IMR-90 (cell line): ENCODE measurements around the gene ADRA2B. TPM values are rescaled to one million over a fixed set of nuclear protein-coding genes. Genes with fewer than 3 reads are reported as not detected.

ENCODE experiments used
- ATAC-seq: fragments of 200-7000 bp; cut with Tn5 transposase; 2 replicates; pipeline ENCODE4 v1.9.1; 2020; ENCODE audit warnings: low read depth, mild to moderate bottlenecking, moderate library complexity
- BruUV-seq: library from RNA; stranded (reverse); fragments of 400-500 nt; replicated peaks from 2 replicates; lab custom pipeline; 2021; lab: Mats Ljungman, UMichigan
- CTCF ChIA-PET: fragments of 300-600 bp; formaldehyde crosslinking; extraction: SDS; loops from one replicate; lab custom pipeline; 2021; ENCODE audit warnings: antibody characterized with exemption; lab: Yijun Ruan, JAX
- POLR2A ChIA-PET: fragments of 300-600 bp; sonication (Branson Sonifier 250); formaldehyde crosslinking; loops from one replicate; lab custom pipeline; 2022; ENCODE audit warnings: antibody characterized with exemption; ENCODE audit not compliant: unreplicated experiment; lab: Charles Lee
- DNase-seq: peaks from one replicate; pipeline ENCODE4 v3.0.0; 2013
- H2AFZ ChIP-seq: replicated peaks from 2 replicates; pipeline ENCODE3; 2013; ENCODE audit warnings: low read length, mild to moderate bottlenecking; ENCODE audit not compliant: poor library complexity
- H2AK5ac ChIP-seq: 2 replicates; pipeline ENCODE4 v1.6.1; 2013; ENCODE audit warnings: low read depth, low read length, inconsistent platforms
- H2AK9ac ChIP-seq: replicated peaks from 2 replicates; pipeline ENCODE3; 2013; ENCODE audit warnings: mild to moderate bottlenecking, low read depth, low read length, moderate library complexity; ENCODE audit not compliant: poor library complexity
- H2BK120ac ChIP-seq: 2 replicates; pipeline ENCODE4 v1.6.1; 2013; ENCODE audit warnings: low read depth, low read length, inconsistent platforms
- H2BK15ac ChIP-seq: 3 replicates; pipeline ENCODE4 v1.6.1; 2013; ENCODE audit warnings: low read depth, low read length, inconsistent platforms
- H2BK20ac ChIP-seq: 2 replicates; pipeline ENCODE4 v1.6.1; 2013; ENCODE audit warnings: low read depth, mild to moderate bottlenecking, inconsistent platforms, low read length, moderate library complexity
- H2BK5ac ChIP-seq: 2 replicates; pipeline ENCODE4 v1.6.1; 2013; ENCODE audit warnings: mild to moderate bottlenecking, low read depth, low read length, inconsistent platforms; ENCODE audit not compliant: poor library complexity, severe bottlenecking
- H3K14ac ChIP-seq: replicated peaks from 2 replicates; pipeline ENCODE4 v1.6.1; 2013; ENCODE audit warnings: low read depth, low read length, inconsistent platforms
- H3K18ac ChIP-seq: 2 replicates; pipeline ENCODE4 v1.6.1; 2013; ENCODE audit warnings: low read depth, low read length, control low read depth
- H3K23ac ChIP-seq: 2 replicates; pipeline ENCODE4 v1.6.1; 2013; ENCODE audit warnings: low read depth, low read length, inconsistent platforms
- H3K27ac ChIP-seq: 2 replicates; pipeline ENCODE4 v1.5.1; 2013; ENCODE audit warnings: mild to moderate bottlenecking, control low read depth, low read length; ENCODE audit not compliant: insufficient read depth
- H3K27me3 ChIP-seq: 2 replicates; pipeline ENCODE4 v1.6.1; 2013; ENCODE audit warnings: low read length; ENCODE audit not compliant: control insufficient read depth, insufficient read depth
- H3K36me3 ChIP-seq: 2 replicates; pipeline ENCODE4 v1.6.1; 2013; ENCODE audit warnings: low read length, mixed read lengths; ENCODE audit not compliant: control insufficient read depth, insufficient read depth
- H3K4ac ChIP-seq: 2 replicates; pipeline ENCODE4 v1.6.1; 2013; ENCODE audit warnings: low read depth, low read length, inconsistent platforms
- H3K4me1 ChIP-seq: 2 replicates; pipeline ENCODE4 v1.6.1; 2013; ENCODE audit warnings: low read length, mixed read lengths; ENCODE audit not compliant: control insufficient read depth, insufficient read depth
- H3K4me2 ChIP-seq: 2 replicates; pipeline ENCODE4 v1.6.1; 2013; ENCODE audit warnings: low read depth, mild to moderate bottlenecking, control low read depth, low read length, moderate library complexity
- H3K4me3 ChIP-seq: 2 replicates; pipeline ENCODE4 v1.5.1; 2013; ENCODE audit warnings: low read depth, mild to moderate bottlenecking, control low read depth, low read length, moderate library complexity; ENCODE audit not compliant: insufficient read depth
- H3K56ac ChIP-seq: 2 replicates; pipeline ENCODE4 v1.6.1; 2013; ENCODE audit warnings: low read length, inconsistent platforms; ENCODE audit not compliant: insufficient read depth; ENCODE audit errors: extremely low read depth
- H3K79me1 ChIP-seq, 2 experiments: 2 replicates each; pipeline ENCODE4 v1.6.1; 2013; ENCODE audit warnings: low read length in 2 of 2, inconsistent platforms in 1 of 2, low read depth in 1 of 2
- H3K9ac ChIP-seq: 2 replicates; pipeline ENCODE4 v1.6.1; 2013; ENCODE audit warnings: low read depth, low read length, control low read depth
- H3K9me1 ChIP-seq: 2 replicates; pipeline ENCODE4 v1.6.1; 2013; ENCODE audit warnings: low read length, inconsistent platforms; ENCODE audit not compliant: insufficient read depth
- H3K9me3 ChIP-seq: 2 replicates; pipeline ENCODE4 v1.6.1; 2013; ENCODE audit warnings: low read length; ENCODE audit not compliant: control insufficient read depth, insufficient read depth
- H4K20me1 ChIP-seq: 2 replicates; pipeline ENCODE4 v1.6.1; 2013; ENCODE audit warnings: low read length, inconsistent platforms; ENCODE audit not compliant: insufficient read depth
- H4K5ac ChIP-seq: 2 replicates; pipeline ENCODE4 v1.6.1; 2013; ENCODE audit warnings: mild to moderate bottlenecking, low read depth, low read length, control low read depth
- H4K8ac ChIP-seq, 2 experiments: 2 replicates each; pipeline ENCODE4 v1.6.1; 2013; ENCODE audit warnings: low read depth in 2 of 2, low read length in 2 of 2, control low read depth in 1 of 2, inconsistent platforms in 1 of 2
- H4K91ac ChIP-seq: 2 replicates; pipeline ENCODE4 v1.6.1; 2013; ENCODE audit warnings: low read depth, low read length, inconsistent platforms; ENCODE audit not compliant: insufficient read depth
- BHLHE40 ChIP-seq: fragments of 150-350 bp; IDR thresholded peaks from 2 replicates; pipeline ENCODE4 v1.6.1; 2016; ENCODE audit warnings: mild to moderate bottlenecking, low read depth, low read length
- CEBPB ChIP-seq: IDR thresholded peaks from 2 replicates; pipeline ENCODE4 v1.6.1; 2012; ENCODE audit warnings: low read depth, low read length, improper control_type of control experiment
- CHD1 ChIP-seq: IDR thresholded peaks from 2 replicates; pipeline ENCODE4 v1.6.1; 2012; ENCODE audit warnings: low read depth, low read length, improper control_type of control experiment
- FOS ChIP-seq: fragments of 150-350 bp; IDR thresholded peaks from 2 replicates; pipeline ENCODE4 v1.6.1; 2016; ENCODE audit warnings: low read depth, low read length
- MAFK ChIP-seq: IDR thresholded peaks from 2 replicates; pipeline ENCODE4 v1.6.1; 2012; ENCODE audit warnings: low read depth, low read length, improper control_type of control experiment
- MAZ ChIP-seq: IDR thresholded peaks from 2 replicates; pipeline ENCODE4 v1.6.1; 2012; ENCODE audit warnings: low read depth, mild to moderate bottlenecking, low read length, improper control_type of control experiment, moderate library complexity, borderline replicate concordance
- MXI1 ChIP-seq: IDR thresholded peaks from 2 replicates; pipeline ENCODE4 v1.6.1; 2012; ENCODE audit warnings: low read depth, mild to moderate bottlenecking, low read length, moderate library complexity, borderline replicate concordance
- NFE2L2 ChIP-seq: fragments of 150-350 bp; IDR thresholded peaks from 2 replicates; pipeline ENCODE4 v1.6.1; 2016; ENCODE audit warnings: low read depth, mild to moderate bottlenecking, low read length
- POLR2A ChIP-seq: IDR thresholded peaks from 2 replicates; pipeline ENCODE4 v1.6.1; 2012; ENCODE audit warnings: mild to moderate bottlenecking, low read depth, low read length
- RAD21 ChIP-seq: IDR thresholded peaks from 2 replicates; pipeline ENCODE4 v1.6.1; 2012; ENCODE audit warnings: low read length, improper control_type of control experiment
- RCOR1 ChIP-seq: IDR thresholded peaks from 2 replicates; pipeline ENCODE4 v1.6.1; 2012; ENCODE audit warnings: mild to moderate bottlenecking, low read length, improper control_type of control experiment; ENCODE audit not compliant: insufficient replicate concordance
- RFX5 ChIP-seq: IDR thresholded peaks from 2 replicates; pipeline ENCODE4 v1.8.0; 2012; ENCODE audit warnings: low read depth, mild to moderate bottlenecking, low read length, moderate library complexity
- SMC3 ChIP-seq: fragments of 150-350 bp; IDR thresholded peaks from 2 replicates; pipeline ENCODE4 v1.6.1; 2016; ENCODE audit warnings: low read depth, mild to moderate bottlenecking, antibody characterized with exemption, low read length, moderate library complexity
- WGBS, 2 experiments: methylation state at CpG; one replicate each; pipeline versions ENCODE4 v1.1.5 to v1.1.7; 2013; ENCODE audit warnings: missing lambda C conversion rate in 2 of 2; ENCODE audit not compliant: insufficient read length in 1 of 2; ENCODE audit errors: extremely low coverage in 2 of 2; 5-methylcytosine and 5-hydroxymethylcytosine counted together
- dilution Hi-C: fragments of 300-500 bp; cut with HindIII; formaldehyde crosslinking; loops from one replicate; pipeline ENCODE4 v1.14.3; 2018; ENCODE audit warnings: low sequenced_read_pairs; ENCODE audit not compliant: unreplicated experiment
- in situ Hi-C: fragments of 300-500 bp; cut with MboI; formaldehyde crosslinking; loops from 3 replicates; pipeline ENCODE4 v1.14.3; 2019; ENCODE audit warnings: low sequenced_read_pairs, inconsistent platforms, mixed read lengths
- intact Hi-C: fragments of 100-400 bp; cut with micrococcal nuclease; formaldehyde crosslinking; loops from 2 replicates; pipeline ENCODE4 v1.10.0; 2022
- polyA plus RNA-seq, 3 experiments: library from polyadenylated mRNA; depleted of rRNA; stranded (reverse); fragments of >200 nt; gene quantifications; 2 replicates each; pipeline ENCODE4 v1.2.3, GENCODE V29; 2012; ENCODE audit warnings: low replicate concordance in 1 of 3
- total RNA-seq: library from RNA; depleted of rRNA; stranded (reverse); fragments of >200 nt; gene quantifications from 2 replicates; pipeline ENCODE4 v1.2.3, GENCODE V29; 2012
- TF ChIP-seq, protein P1 (sequence below): fragments of 150-350 bp; IDR thresholded peaks from 2 replicates; pipeline ENCODE4 v1.6.1; 2016; ENCODE audit warnings: low read depth, mild to moderate bottlenecking, low read length, moderate library complexity, borderline replicate concordance
- TF ChIP-seq, protein P2 (sequence below): conservative IDR thresholded peaks from 2 replicates; pipeline ENCODE4 v1.5.1; 2012; ENCODE audit warnings: mild to moderate bottlenecking, low read depth, low read length, improper control_type of control experiment
- TF ChIP-seq, protein P3 (sequence below): fragments of 150-350 bp; IDR thresholded peaks from 2 replicates; pipeline ENCODE4 v1.6.1; 2017; ENCODE audit warnings: mild to moderate bottlenecking, antibody characterized with exemption, low read length, low read depth

Gene ADRA2B
- total and polyA plus RNA-seq, 2 of the 4 experiments (the other 2 are of a cell fraction): not detected

DNA sequence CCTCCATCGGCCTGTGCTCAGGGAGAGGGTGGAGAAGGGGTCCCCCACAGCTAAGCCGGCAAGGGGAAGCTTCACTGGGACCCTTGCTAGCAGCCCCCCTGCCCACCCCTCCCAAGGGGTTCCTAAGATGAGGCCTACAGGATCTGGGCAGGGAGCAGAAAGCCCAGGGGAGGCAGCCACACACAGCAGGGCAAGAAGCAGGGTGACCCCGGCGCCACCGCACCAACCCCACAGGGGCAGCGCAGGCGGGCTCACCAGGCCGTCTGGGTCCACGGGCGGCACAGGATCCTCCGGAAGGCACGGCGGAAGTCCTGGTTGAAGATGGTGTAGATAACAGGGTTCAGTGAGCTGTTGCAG, 1.8 kb downstream of the ADRA2B start:
- H3K23ac ChIP-seq: no peak overlapping the region
- no peak overlapping the region for H3K56ac ChIP-seq
- H4K8ac ChIP-seq: no peak overlapping the region
- ChIA-PET CTCF (no interaction called here), POLR2A (no interaction called here)
- H3K4me3 ChIP-seq: no peak overlapping the region
- H3K4me1 ChIP-seq: peaks cover 2% of the 10 kb centered on the region; the same call in 1 of the 2 replicates
- no peak overlapping the region for H3K18ac ChIP-seq
- DNase-seq (no peak), ATAC-seq (no peak)
- H2BK20ac ChIP-seq: no peak overlapping the region
- H2BK120ac ChIP-seq: no peak overlapping the region
- in situ Hi-C loops: loop anchor here (25.0 kb wide), 1 partner anchor 102 kb away; no protein-coding TSS in a partner anchor
- no peak overlapping the region for H3K9ac ChIP-seq
- no peaks in the 10 kb centered on the region for H3K36me3 ChIP-seq
- H3K4me2 ChIP-seq: no peak overlapping the region
- BruUV-seq: no TSS peak
- H3K9me1 ChIP-seq: no peaks in the 10 kb centered on the region
- no peak overlapping the region for H3K14ac ChIP-seq
- H2BK5ac ChIP-seq: no peak overlapping the region
- H2AFZ ChIP-seq: no peak overlapping the region
- H3K9me3 ChIP-seq: no peaks in the 10 kb centered on the region; the same call in 1 of the 2 replicates
- H4K20me1 ChIP-seq: 0 out of 2 replicates have a peak, but pooled peaks cover 4% of the 10 kb centered on the region
- TF ChIP-seq SMC3 (no peak), MAZ (no peak), CEBPB (no peak), RCOR1 (no peak), RAD21 (no peak), MAFK (no peak), POLR2A (no peak), FOS (no peak), BHLHE40 (no peak), CHD1 (no peak), MXI1 (no peak), RFX5 (no peak), NFE2L2 (no peak)
- TF ChIP-seq, protein P1, sequence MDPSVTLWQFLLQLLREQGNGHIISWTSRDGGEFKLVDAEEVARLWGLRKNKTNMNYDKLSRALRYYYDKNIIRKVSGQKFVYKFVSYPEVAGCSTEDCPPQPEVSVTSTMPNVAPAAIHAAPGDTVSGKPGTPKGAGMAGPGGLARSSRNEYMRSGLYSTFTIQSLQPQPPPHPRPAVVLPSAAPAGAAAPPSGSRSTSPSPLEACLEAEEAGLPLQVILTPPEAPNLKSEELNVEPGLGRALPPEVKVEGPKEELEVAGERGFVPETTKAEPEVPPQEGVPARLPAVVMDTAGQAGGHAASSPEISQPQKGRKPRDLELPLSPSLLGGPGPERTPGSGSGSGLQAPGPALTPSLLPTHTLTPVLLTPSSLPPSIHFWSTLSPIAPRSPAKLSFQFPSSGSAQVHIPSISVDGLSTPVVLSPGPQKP: no peak
- TF ChIP-seq, protein P2, sequence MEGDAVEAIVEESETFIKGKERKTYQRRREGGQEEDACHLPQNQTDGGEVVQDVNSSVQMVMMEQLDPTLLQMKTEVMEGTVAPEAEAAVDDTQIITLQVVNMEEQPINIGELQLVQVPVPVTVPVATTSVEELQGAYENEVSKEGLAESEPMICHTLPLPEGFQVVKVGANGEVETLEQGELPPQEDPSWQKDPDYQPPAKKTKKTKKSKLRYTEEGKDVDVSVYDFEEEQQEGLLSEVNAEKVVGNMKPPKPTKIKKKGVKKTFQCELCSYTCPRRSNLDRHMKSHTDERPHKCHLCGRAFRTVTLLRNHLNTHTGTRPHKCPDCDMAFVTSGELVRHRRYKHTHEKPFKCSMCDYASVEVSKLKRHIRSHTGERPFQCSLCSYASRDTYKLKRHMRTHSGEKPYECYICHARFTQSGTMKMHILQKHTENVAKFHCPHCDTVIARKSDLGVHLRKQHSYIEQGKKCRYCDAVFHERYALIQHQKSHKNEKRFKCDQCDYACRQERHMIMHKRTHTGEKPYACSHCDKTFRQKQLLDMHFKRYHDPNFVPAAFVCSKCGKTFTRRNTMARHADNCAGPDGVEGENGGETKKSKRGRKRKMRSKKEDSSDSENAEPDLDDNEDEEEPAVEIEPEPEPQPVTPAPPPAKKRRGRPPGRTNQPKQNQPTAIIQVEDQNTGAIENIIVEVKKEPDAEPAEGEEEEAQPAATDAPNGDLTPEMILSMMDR: no peak
- TF ChIP-seq, protein P3, sequence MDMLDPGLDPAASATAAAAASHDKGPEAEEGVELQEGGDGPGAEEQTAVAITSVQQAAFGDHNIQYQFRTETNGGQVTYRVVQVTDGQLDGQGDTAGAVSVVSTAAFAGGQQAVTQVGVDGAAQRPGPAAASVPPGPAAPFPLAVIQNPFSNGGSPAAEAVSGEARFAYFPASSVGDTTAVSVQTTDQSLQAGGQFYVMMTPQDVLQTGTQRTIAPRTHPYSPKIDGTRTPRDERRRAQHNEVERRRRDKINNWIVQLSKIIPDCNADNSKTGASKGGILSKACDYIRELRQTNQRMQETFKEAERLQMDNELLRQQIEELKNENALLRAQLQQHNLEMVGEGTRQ: no peak
- dilution Hi-C loops: no loop called here
- H2AK5ac ChIP-seq: no peak overlapping the region
- intact Hi-C loops: no loop called here
- no peaks in the 10 kb centered on the region for H3K79me1 ChIP-seq
- 100% methylated on average over 4 of the region's 13 CpGs; no CpG with 5 or more reads in 1 of the 2 experiments for WGBS, 2 experiments
- H3K4ac ChIP-seq: no peak overlapping the region
- H4K5ac ChIP-seq: no peak overlapping the region
- H3K27me3 ChIP-seq: peaks cover 82% of the 10 kb centered on the region
- H2BK15ac ChIP-seq: no peak overlapping the region
- H4K91ac ChIP-seq: no peak overlapping the region
- H2AK9ac ChIP-seq: no peak overlapping the region
- H3K27ac ChIP-seq: no peak overlapping the region
